ENCODE measurements around the gene IRS2.

- TF ChIP-seq EZH2 (IDR thresholded peaks at IDR 0.05; ENCODE audit: insufficient read depth, poor library complexity, severe bottlenecking): no peak
- no peak for TF ChIP-seq EZH2phosphoT487 (IDR thresholded peaks at IDR 0.05; ENCODE audit: insufficient read depth, low read depth)
Observed at GRCh38 chr13:109761695-109762094, 24.7 kb downstream of the IRS2 start.
